AG04449 (cell line): Measurements from ENCODE around the gene PTPN12.
A peak's percentile ranks its signal among the peaks of the same experiment; 100 is the strongest.

Experiments
- CTCF ChIA-PET: fragments of 350-600 bp; formaldehyde crosslinking; extraction: SDS; loops from one replicate; lab custom pipeline; 2021; ENCODE audit warnings: antibody characterized with exemption; lab: Yijun Ruan, JAX
- POLR2A ChIA-PET: fragments of 400-600, 350-600 bp; formaldehyde crosslinking; extraction: SDS; loops from one replicate; lab custom pipeline; 2020; ENCODE audit warnings: antibody characterized with exemption, inconsistent platforms; lab: Yijun Ruan, JAX
- DNase-seq: peaks from one replicate; pipeline ENCODE4 v3.0.0-alpha.2; 2010; ENCODE audit warnings: low read depth, low spot score
- H3K4me3 ChIP-seq: 2 replicates; pipeline ENCODE4 v1.5.1; 2011; ENCODE audit warnings: low read depth, mild to moderate bottlenecking, control low read depth, low read length
- TF ChIP-seq, protein P1 (sequence below): IDR thresholded peaks from one replicate; pipeline ENCODE4 v1.5.1; 2011; ENCODE audit warnings: mild to moderate bottlenecking, moderate library complexity, low read length, control low read depth, inconsistent platforms; ENCODE audit not compliant: insufficient read depth; ENCODE audit errors: missing control alignments

PTPN12 gene

DNA sequence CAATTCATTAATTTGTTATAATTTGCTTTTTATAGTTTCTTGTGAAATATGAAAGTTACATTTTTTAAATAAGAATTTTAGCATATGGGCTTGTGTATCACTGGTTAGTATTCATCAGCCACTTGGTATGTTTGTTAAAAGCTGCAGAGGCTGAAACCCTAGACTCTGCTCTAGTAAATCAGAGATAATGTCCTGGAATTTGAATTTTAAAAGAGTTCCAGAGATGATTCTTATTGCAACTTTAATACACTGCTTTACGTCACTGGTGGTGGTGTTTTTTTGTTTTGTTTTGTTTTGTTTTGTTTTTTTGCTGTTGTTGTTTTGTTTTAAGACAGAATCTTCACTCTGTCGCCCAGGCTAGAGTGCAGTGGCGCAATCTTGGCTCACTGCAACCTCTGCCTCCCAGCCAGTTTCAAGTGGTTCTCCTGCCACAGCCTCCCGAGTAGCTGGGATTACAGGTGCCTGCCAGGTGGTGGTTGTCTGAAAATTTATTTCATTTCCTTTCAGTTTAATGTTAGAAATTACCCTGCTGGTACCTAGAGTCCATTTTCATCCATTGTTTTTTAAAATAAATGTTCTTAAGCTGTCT lies 43.8 kb downstream of the PTPN12 start:
- ChIA-PET CTCF (no interaction called here), POLR2A (no interaction called here)
- peak; percentile 9 for DNase-seq
- H3K4me3 ChIP-seq, result no peak overlapping the region
- TF ChIP-seq, protein P1, sequence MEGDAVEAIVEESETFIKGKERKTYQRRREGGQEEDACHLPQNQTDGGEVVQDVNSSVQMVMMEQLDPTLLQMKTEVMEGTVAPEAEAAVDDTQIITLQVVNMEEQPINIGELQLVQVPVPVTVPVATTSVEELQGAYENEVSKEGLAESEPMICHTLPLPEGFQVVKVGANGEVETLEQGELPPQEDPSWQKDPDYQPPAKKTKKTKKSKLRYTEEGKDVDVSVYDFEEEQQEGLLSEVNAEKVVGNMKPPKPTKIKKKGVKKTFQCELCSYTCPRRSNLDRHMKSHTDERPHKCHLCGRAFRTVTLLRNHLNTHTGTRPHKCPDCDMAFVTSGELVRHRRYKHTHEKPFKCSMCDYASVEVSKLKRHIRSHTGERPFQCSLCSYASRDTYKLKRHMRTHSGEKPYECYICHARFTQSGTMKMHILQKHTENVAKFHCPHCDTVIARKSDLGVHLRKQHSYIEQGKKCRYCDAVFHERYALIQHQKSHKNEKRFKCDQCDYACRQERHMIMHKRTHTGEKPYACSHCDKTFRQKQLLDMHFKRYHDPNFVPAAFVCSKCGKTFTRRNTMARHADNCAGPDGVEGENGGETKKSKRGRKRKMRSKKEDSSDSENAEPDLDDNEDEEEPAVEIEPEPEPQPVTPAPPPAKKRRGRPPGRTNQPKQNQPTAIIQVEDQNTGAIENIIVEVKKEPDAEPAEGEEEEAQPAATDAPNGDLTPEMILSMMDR, result no peak

GRCh38 chr7:77587272-77587671 lies 50.2 kb downstream of the PTPN12 start:
- TF ChIP-seq, protein P1, result no peak
- ChIA-PET CTCF (no interaction called here), POLR2A (no interaction called here)
- no peak for DNase-seq
- no peak overlapping the region for H3K4me3 ChIP-seq

DNA sequence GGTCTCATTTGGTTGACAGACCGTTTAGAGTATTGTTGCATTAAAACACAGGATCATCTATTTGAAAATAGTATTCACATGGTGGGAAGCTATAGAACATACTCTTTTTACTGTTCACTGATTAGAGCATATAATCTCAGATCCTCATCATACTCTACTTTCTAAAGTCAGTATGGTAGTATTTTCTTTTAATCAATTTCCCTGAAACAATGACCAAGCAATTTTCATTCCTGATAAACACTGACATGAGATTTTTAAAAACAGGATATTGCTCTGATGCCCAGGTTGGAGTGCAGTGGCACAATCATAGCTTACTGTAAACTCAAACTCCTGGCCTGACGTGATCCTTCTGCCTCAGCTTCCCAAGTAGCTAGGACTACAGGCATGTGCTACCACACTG lies 63.9 kb downstream of the PTPN12 start:
- H3K4me3 ChIP-seq, result no peak overlapping the region
- ChIA-PET POLR2A (no interaction called here), CTCF (interaction anchor here (3.0 kb wide), 1 partner anchor 51 kb away, joined by 7 read pairs; no protein-coding TSS in a partner anchor)
- no peak for DNase-seq
- TF ChIP-seq, protein P1, result no peak

DNA sequence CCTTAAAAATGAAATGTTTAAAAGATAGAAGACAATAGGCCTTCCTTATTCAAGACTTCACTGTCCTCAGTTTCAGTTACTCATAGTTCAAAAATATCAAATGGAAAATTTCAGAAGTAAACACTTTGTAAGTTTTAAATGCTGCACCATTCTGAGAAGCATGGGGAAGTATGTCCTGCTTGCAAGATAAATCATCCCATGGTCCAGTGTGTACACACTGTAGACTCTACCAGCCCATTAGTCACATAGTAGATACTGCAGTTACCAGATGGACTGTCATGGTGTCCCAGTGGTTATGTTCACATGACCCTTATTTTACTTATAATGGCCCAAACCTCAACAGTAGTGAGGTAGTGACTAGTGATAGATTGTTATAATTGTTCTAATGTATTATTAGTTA lies 69.5 kb downstream of the PTPN12 start:
- TF ChIP-seq, protein P1, result no peak
- ChIA-PET POLR2A (no interaction called here), CTCF (no interaction called here)
- no peak for DNase-seq
- H3K4me3 ChIP-seq, result no peak overlapping the region

DNA sequence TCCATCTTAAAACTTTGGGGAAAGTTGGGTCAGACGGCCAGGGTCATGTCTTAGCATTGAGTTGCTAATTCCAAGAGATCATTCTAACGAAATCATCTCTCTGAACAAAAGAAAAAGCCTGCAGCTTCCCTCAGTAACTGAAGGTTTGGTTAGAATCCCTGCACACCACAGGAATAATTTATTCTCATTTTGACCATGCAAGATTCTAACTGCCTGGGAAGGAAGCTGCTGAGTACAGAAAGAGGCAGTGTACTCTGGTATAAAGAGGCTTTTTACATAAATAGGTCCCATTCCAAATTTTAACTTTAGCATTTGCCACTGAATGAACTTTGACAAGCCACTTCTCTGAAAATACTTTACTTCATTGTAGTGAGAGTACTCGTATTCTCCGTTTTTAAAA lies 82.2 kb downstream of the PTPN12 start:
- no peak overlapping the region for H3K4me3 ChIP-seq
- TF ChIP-seq, protein P1, result no peak
- ChIA-PET CTCF (interaction anchor here (0.9 to 1.6 kb wide), 3 partner anchors 13 to 140 kb away, joined by 3 to 5 read pairs (median 4); no protein-coding TSS in a partner anchor), POLR2A (no interaction called here)
- no peak for DNase-seq

DNA sequence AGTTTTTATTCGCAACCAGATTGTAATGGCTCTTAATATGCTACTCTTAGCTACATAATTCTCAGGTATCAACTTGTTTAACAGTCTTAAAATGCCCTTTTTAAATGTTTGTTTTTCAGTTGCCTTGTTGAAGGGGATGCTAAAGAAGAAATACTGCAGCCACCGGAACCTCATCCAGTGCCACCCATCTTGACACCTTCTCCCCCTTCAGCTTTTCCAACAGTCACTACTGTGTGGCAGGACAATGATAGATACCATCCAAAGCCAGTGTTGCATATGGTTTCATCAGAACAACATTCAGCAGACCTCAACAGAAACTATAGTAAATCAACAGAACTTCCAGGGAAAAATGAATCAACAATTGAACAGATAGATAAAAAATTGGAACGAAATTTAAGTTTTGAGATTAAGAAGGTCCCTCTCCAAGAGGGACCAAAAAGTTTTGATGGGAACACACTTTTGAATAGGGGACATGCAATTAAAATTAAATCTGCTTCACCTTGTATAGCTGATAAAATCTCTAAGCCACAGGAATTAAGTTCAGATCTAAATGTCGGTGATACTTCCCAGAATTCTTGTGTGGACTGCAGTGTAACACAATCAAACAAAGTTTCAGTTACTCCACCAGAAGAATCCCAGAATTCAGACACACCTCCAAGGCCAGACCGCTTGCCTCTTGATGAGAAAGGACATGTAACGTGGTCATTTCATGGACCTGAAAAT lies 89.7 kb downstream of the PTPN12 start:
- TF ChIP-seq, protein P1, result no peak
- ChIA-PET POLR2A (no interaction called here), CTCF (interaction anchor here (1.4 to 1.5 kb wide), 2 partner anchors 9 to 25 kb away, joined by 4 to 6 read pairs; no protein-coding TSS in a partner anchor)
- no peak for DNase-seq
- no peak overlapping the region for H3K4me3 ChIP-seq
